Measurements from ENCODE around the gene CREB5. TPM values are rescaled to one million over a fixed set of nuclear protein-coding genes. Genes with fewer than 3 reads are reported as not detected.

The CREB5 gene
- total RNA-seq, 4 donors from 2014 or later: 16.8 to 22.4 (median 20.9) TPM

DNA sequence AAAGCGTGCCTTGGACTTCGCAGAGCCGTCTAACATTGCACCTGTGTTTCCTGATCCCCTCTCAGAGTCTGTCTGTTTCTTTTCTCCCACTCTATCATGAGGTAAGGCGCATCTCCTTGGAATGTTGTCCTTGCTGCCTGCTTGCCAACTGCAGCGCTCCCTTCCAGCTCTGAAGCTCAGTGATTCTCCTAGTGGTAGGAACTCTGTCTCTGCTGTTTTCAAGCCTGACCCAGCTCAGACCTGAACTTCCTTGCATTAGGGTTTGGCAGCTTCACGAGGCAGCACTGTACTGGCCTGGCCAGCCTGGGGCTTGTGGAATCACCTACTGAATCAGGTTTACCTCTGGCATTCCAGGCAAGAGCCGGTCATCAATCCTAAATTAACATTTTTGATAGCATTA lies 123.9 kb downstream of the CREB5 start:
- H3K9me3 ChIP-seq: no peaks in the 10 kb centered on the region
- no peaks in the 10 kb centered on the region for H3K36me3 ChIP-seq
- no peak overlapping the region for H3K4me3 ChIP-seq
- H3K27ac ChIP-seq: no peak overlapping the region
- H3K27me3 ChIP-seq: no peaks in the 10 kb centered on the region
- peaks cover 0 to 34% (median under 1%) of the 10 kb centered on the region in 4 donors for H3K4me1 ChIP-seq
- WGBS, 2 donors: 61 to 62% methylated on average over 7 of the region's 7 CpGs
- TF ChIP-seq POLR2A (IDR thresholded peaks at IDR 0.05): no peak
- TF ChIP-seq, protein P1, sequence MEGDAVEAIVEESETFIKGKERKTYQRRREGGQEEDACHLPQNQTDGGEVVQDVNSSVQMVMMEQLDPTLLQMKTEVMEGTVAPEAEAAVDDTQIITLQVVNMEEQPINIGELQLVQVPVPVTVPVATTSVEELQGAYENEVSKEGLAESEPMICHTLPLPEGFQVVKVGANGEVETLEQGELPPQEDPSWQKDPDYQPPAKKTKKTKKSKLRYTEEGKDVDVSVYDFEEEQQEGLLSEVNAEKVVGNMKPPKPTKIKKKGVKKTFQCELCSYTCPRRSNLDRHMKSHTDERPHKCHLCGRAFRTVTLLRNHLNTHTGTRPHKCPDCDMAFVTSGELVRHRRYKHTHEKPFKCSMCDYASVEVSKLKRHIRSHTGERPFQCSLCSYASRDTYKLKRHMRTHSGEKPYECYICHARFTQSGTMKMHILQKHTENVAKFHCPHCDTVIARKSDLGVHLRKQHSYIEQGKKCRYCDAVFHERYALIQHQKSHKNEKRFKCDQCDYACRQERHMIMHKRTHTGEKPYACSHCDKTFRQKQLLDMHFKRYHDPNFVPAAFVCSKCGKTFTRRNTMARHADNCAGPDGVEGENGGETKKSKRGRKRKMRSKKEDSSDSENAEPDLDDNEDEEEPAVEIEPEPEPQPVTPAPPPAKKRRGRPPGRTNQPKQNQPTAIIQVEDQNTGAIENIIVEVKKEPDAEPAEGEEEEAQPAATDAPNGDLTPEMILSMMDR (IDR thresholded peaks at IDR 0.05): peak in 3 of 5 experiments; percentile 15 to 42 (median 25)
- DNase-seq (ENCODE audit: low spot score in 2 of 2): no peak

GRCh38 chr7:28539289-28539981 lies 127.1 kb downstream of the CREB5 start:
- Histone ChIP-seq H3K27ac (no peak overlapping the region), H3K36me3 (no peaks in the 10 kb centered on the region), H3K4me3 (no peak overlapping the region), H3K4me1 (peaks cover 0 to 14% (median 0%) of the 10 kb centered on the region in 4 donors), H3K9me3 (no peaks in the 10 kb centered on the region), H3K27me3 (no peaks in the 10 kb centered on the region)
- WGBS, 2 donors: 91 to 94% methylated on average over 3 of the region's 3 CpGs
- no peak for DNase-seq (ENCODE audit: low spot score in 2 of 2)
- TF ChIP-seq, protein P1 (IDR thresholded peaks at IDR 0.05): no peak
- TF ChIP-seq EP300 (IDR thresholded peaks at IDR 0.05): no peak
- no peak for TF ChIP-seq POLR2A (IDR thresholded peaks at IDR 0.05)

GRCh38 chr7:28542410-28542809 lies 130.1 kb downstream of the CREB5 start:
- peaks cover 0 to 12% (median 0%) of the 10 kb centered on the region in 4 donors for H3K9me3 ChIP-seq
- TF ChIP-seq, protein P1 (IDR thresholded peaks at IDR 0.05): no peak
- TF ChIP-seq EP300 (IDR thresholded peaks at IDR 0.05): no peak
- no peak for TF ChIP-seq POLR2A (IDR thresholded peaks at IDR 0.05)
- 74 to 83% methylated on average over 3 of the region's 3 CpGs for WGBS, 2 donors
- H3K27me3 ChIP-seq: no peaks in the 10 kb centered on the region
- DNase-seq (ENCODE audit: low spot score in 2 of 2): no peak
- no peaks in the 10 kb centered on the region for H3K4me1 ChIP-seq
- no peaks in the 10 kb centered on the region for H3K36me3 ChIP-seq
- H3K27ac ChIP-seq: no peak overlapping the region
- no peak overlapping the region for H3K4me3 ChIP-seq

DNA sequence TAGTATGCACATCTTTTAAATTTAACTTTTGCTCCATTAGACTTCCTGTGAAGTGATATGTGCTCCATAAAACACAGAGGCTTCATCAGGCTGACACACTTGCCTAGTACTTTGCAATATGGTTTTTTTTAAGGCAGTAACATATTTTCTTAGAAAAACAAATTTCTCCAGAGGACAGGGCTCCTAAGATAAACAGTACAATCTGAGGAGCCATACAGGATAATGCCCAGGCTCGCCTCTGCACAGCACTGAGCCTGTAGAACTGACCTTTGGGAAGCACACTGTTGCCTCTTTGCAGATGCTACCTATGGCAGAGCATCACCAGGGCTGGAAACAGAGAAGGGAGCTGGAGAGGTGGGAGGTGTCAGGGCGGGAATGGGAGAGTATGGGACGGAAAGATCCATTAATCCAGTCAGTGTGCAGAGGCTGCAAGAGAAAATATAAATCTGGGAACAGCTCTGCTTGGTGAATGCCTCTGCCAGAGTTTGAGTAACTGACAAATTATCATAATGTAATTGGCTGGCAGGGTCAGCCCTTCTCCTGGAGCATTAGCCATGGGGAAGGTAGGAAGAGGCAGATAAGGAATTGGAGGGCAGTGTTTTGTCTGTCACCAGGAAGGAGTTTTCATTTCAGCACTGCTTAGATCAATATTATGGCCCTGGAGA lies 132.3 kb downstream of the CREB5 start:
- 76 to 79% methylated on average over 3 of the region's 3 CpGs for WGBS, 2 donors
- H3K27ac ChIP-seq: no peak overlapping the region

More for the DNA sequence above, 132.3 kb downstream of the CREB5 start:
- no peaks in the 10 kb centered on the region for H3K27me3 ChIP-seq
- DNase-seq (ENCODE audit: low spot score in 2 of 2): no peak
- H3K4me1 ChIP-seq: no peaks in the 10 kb centered on the region
- H3K4me3 ChIP-seq: no peak overlapping the region
- H3K9me3 ChIP-seq: peaks cover 0 to 12% (median 0%) of the 10 kb centered on the region in 4 donors
- TF ChIP-seq EP300 (IDR thresholded peaks at IDR 0.05) (no peak), POLR2A (IDR thresholded peaks at IDR 0.05) (no peak)
- TF ChIP-seq, protein P1 (IDR thresholded peaks at IDR 0.05): no peak
- H3K36me3 ChIP-seq: no peaks in the 10 kb centered on the region
